Neuron (in vitro differentiated cells): Measurements from ENCODE around the gene ZDHHC14.
"Not testable (repeated sequence)": the region's sequence is repeated elsewhere in the genome, so short reads cannot be mapped to it uniquely, and the experiment has no call there.

Experiments
- H2AFZ ChIP-seq: one replicate; pipeline ENCODE4 v1.6.1; 2013; ENCODE audit warnings: low read depth, mild to moderate bottlenecking, inconsistent platforms, low read length, moderate library complexity
- H3K27me3 ChIP-seq: one replicate; pipeline ENCODE4 v1.6.1; 2013; ENCODE audit warnings: low read length; ENCODE audit not compliant: insufficient read depth
- H3K36me3 ChIP-seq: one replicate; pipeline ENCODE4 v1.6.1; 2013; ENCODE audit warnings: low read length; ENCODE audit not compliant: insufficient read depth
- H3K4me1 ChIP-seq: one replicate; pipeline ENCODE4 v1.6.1; 2013; ENCODE audit warnings: low read length; ENCODE audit not compliant: insufficient read depth
- H3K4me3 ChIP-seq: 2 replicates; pipeline ENCODE4 v1.5.1; 2013; ENCODE audit warnings: mild to moderate bottlenecking, low read length, moderate library complexity
- H3K9me3 ChIP-seq: one replicate; pipeline ENCODE4 v1.6.1; 2013; ENCODE audit warnings: low read length

Gene ZDHHC14

DNA sequence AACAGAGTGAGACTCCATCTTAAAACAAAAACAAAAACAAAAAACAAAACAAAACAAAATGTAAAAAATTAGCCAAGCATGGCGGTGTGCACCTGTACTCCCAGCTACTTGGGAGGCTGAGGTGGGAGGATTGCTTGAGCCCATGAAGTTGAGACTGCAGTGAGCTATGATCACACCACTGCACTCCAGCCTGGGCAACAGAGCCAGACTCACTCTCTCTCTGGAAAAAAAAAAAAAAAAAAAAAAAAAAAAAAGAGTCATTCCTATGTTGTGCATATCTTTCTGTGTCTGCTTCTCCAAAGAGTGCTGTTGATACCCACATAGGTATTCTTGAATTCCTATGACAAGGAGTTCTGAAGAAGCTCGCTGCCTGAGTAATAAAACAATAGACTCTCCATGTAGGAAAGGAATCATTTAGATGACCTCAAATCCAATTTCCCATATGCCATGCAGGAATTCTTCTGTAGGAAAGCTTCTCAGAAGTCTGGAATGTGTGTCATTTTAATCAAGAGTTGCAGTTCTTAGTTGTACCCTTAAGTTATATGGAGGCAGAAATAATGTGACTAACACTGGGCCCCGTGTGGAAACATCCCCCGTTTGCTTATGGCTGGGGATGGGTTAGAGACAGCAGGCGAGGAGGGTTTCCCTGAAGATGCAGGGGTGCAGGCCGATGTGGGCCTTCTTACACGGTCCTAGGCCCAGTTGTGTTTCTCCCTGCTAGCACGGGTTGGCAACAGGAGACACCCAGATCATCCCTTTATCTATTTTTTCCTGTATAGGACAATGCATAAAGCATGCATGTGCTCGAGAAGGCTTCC, 79.4 kb downstream of the ZDHHC14 start:
- Histone ChIP-seq H3K27me3 (no peaks in the 10 kb centered on the region), H2AFZ (no peak overlapping the region), H3K4me3 (no peak overlapping the region), H3K9me3 (no peaks in the 10 kb centered on the region), H3K4me1 (peaks cover 18% of the 10 kb centered on the region), H3K36me3 (no peaks in the 10 kb centered on the region)

DNA sequence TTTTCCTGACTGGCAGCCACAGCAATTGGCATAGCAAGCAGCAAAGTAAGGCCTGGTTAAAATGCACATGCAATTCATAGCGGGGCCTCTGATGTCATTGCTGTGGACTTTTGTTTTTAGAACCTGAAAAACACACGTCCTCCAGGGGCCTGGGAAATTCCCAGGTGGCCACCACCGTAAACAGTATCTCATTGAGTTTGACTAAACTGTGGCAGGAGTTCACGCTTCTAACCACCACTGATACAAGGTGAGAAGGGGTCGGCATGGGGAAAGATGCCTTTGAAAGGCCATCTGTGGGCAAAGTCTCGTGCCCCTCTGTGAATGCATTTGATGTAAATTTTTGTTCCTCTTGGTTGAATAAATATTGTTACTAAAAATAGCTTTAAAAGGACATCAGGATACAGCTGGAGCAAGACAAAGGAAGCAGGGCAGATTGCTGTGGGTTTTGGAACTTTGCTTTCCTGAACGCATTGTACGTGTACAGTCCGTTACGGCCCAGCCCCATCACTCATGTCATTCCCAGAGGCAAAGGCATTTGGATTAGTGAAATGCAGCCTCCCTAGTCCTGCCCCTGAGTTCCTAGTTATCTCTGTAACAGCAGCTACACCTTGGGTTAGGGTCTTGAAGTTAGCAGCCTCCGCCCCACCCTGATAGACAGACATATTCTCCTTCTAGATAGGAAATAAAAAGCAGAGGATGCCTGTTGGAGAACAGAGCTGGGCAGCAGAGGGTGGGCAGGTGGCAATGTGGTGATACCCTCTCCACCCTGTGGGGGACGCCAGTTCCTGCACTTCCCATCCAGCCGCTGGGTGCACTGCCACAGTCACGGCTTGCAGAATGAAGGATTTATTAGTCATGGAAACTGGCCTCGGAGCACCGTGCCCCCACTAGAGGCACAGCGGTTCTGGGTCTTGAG, 80.3 kb downstream of the ZDHHC14 start:
- Histone ChIP-seq H3K9me3 (no peaks in the 10 kb centered on the region), H3K27me3 (no peaks in the 10 kb centered on the region), H3K36me3 (no peaks in the 10 kb centered on the region), H3K4me1 (peaks cover 13% of the 10 kb centered on the region), H3K4me3 (no peak overlapping the region), H2AFZ (no peak overlapping the region)

DNA sequence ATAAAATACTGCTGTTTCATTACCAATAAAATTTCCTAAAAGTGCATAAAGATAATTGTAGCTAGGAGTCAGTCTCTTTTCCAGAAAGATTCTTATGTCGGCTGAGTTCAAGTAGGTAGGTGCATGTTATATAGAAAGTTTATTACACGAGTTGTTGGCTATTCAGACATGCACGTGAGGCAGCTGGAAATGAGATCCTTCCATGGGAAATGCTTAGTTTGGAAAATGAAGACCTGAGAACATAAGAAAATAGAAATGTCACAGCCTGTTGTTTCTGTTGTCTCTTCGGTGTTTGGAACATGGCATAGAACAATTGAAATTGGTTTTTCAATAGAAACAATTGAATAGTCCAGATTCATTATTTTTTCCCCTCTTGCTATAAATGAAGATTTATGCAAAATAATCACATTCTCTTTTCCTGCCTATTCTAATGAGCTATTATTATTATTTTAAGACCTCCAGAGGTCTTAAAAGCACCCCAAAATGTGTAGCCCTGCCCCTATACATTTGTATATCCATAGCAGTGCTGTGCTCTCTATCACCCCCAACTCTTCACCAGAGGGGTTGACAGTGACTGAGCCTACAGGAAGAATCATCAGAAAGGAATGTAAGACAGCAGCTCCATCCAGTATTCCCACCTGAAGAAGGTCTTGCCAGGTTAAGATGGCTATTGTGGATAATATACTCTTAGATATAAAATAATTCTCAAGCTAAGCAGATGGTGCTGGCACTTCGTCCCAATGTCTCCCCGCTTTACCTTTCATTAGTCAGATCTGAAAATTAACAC, 82.2 kb downstream of the ZDHHC14 start:
- Histone ChIP-seq H2AFZ (no peak overlapping the region), H3K4me3 (no peak overlapping the region), H3K36me3 (no peaks in the 10 kb centered on the region), H3K4me1 (peaks cover 13% of the 10 kb centered on the region), H3K27me3 (no peaks in the 10 kb centered on the region), H3K9me3 (no peaks in the 10 kb centered on the region)

DNA sequence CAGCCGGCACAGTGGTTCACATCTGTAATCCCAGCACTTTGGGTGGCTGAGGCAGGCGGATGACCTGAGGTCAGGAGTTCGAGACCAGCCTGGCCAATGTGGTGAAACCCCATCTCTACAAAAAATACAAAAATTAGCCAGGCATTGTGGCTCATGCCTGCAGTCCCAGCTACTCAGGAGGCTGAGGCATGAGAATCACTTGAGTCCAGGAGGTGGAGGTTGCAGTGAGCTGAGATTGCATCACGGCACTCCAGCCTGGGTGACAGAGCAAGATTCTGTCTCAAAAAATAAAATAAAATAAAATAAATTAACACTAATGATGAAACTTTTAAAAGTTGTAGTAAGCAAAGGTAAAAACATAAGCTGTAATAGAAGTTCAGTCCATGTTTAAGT, 82.7 kb downstream of the ZDHHC14 start:
- peaks cover 13% of the 10 kb centered on the region for H3K4me1 ChIP-seq
- H3K27me3 ChIP-seq, H3K9me3 ChIP-seq, H3K36me3 ChIP-seq, H3K4me3 ChIP-seq, H2AFZ ChIP-seq: not testable (repeated sequence)

DNA sequence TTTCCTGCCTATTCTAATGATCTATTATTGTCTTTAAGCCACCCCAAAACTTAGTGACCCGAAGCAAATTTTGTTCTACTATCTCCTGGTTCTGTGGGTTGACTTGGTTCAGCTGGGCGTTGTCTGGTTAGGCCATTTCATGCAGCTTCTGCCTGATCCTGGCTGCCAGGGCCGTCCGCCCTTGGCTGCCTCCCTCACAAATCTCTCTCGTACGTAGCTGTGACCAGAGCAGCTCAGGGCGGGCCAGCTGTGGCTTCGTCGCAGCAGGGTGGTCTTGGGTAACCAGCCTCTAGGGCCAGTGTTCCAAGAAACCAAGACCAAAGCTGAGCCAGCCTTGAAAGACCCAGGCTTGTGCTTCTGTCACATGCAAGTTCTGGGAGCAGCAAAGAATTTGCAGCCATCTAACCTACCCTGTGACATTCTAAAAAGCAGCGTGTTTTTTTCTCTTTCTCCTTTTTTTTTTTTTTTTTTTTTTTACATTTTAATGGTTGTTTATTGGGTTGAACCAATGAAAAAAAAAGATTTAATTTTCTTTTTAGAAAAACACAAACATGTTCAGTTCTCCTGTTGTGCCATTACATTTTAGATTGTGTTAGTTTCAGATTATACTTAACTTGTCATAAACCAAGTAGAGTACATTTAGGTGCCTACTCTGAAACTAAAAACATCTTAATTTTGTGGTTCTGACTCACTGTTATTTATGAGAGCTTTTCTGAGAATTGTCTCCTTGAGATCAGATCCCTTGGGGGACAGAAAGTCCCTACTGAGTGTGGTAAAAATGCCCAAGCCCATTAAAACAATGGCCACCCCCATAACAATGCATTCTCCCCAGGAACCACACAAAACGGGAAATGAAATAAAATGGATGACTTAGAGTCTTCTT, 83.9 kb downstream of the ZDHHC14 start:
- Histone ChIP-seq H2AFZ (no peak overlapping the region), H3K36me3 (no peaks in the 10 kb centered on the region), H3K4me3 (no peak overlapping the region), H3K9me3 (no peaks in the 10 kb centered on the region), H3K27me3 (no peaks in the 10 kb centered on the region), H3K4me1 (peaks cover 13% of the 10 kb centered on the region)

DNA sequence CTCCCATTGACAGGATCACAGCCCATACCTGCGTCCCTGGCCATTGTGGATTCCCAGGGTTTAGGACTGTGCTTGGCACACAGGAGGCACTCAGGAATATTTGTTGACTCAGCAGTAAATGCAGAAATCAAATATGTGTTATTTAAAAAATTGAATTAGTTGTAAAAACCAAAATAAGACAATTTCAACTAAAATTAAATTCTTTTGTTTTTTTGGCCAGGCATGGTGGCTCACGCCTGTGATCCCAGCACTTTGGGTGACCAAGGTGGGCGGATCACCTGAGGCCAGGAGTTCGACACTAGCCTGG, 85.3 kb downstream of the ZDHHC14 start:
- no peaks in the 10 kb centered on the region for H3K36me3 ChIP-seq
- H3K4me1 ChIP-seq, result peaks cover 4% of the 10 kb centered on the region
- H2AFZ ChIP-seq, result no peak overlapping the region
- H3K9me3 ChIP-seq, result no peaks in the 10 kb centered on the region
- no peak overlapping the region for H3K4me3 ChIP-seq
- no peaks in the 10 kb centered on the region for H3K27me3 ChIP-seq

DNA sequence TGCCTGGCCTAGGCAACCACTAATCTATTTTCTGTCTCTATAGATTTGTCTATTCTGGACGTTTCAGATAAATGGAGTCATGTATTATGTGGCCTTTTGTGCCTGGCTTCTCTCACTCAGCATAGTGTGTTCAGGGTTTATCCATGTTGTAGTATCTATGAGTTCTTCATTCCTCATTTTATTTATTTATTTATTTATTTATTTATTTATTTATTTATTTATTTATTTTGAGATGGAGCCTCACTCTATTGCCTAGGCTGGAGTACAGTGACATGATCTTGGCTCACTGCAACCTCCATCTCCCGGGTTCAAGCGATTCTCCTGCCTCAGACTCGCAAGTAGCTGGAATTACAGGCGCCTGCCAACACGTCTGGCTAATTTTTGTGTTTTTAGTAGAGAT, 86.3 kb downstream of the ZDHHC14 start:
- H3K4me1 ChIP-seq, H3K4me3 ChIP-seq, H3K9me3 ChIP-seq, H3K36me3 ChIP-seq, H3K27me3 ChIP-seq, H2AFZ ChIP-seq: not testable (repeated sequence)

DNA sequence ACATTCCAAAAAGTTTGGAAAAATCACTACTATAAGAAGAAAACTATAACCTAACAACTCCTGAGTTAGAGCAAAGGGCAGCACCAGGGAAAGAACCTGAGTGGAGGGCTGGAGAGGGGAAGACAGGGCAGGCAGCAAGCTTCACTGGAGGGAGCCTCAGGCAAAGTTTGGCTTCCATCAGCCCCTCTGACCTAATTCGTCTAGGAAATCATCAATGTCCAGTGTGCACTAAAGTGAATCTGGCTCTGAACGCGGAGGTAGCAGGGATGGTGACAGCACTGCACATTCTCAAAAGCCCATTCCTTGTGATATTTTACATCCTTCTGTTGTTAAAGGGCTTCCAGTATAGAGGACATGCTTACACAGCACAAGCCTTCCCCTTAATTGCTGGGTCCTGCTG, 87.1 kb downstream of the ZDHHC14 start:
- Histone ChIP-seq H3K4me3 (no peak overlapping the region), H3K4me1 (peaks cover under 1% of the 10 kb centered on the region), H3K27me3 (no peaks in the 10 kb centered on the region), H3K9me3 (no peaks in the 10 kb centered on the region), H3K36me3 (no peaks in the 10 kb centered on the region), H2AFZ (no peak overlapping the region)

DNA sequence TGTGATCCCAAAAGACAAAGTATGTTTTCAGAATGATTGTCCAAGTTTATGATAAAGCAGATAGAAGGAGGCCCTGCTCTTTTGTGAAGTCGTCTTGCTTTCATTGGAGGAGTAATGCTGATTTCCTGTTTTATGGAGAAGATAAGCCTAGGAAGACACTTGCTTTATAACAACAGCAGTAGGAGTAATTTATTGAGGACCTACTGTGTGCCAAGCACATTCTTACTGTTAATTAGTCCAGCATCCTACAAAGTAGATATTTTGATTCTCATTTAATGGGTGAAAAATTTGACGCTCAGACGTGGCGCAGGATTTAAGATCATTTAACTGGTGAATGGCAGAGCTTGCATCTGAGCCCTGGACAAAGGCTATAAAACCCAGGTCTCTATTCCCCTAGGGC, 87.6 kb downstream of the ZDHHC14 start:
- no peaks in the 10 kb centered on the region for H3K27me3 ChIP-seq
- no peaks in the 10 kb centered on the region for H3K36me3 ChIP-seq
- no peaks in the 10 kb centered on the region for H3K4me1 ChIP-seq
- no peaks in the 10 kb centered on the region for H3K9me3 ChIP-seq
- H2AFZ ChIP-seq, result no peak overlapping the region
- no peak overlapping the region for H3K4me3 ChIP-seq

DNA sequence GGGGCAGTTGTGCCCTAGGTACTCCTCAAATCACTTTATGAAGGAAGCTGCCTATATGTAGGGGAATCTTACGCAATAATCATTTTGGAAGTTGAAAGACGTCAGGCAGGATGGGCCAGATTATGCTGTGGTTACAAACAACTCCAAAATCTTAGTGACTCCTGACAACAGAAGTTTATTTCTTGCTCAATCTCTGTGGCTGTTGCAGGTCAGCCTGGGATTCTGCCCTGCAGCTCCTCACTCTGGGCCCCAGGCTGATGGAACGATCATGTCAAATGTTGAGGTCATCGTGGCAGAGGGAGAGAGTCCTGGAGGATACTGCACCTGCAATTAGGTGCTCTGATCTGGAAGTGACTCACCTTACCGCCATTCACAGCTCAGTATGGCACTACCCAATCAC, 88.4 kb downstream of the ZDHHC14 start:
- H3K36me3 ChIP-seq, result no peaks in the 10 kb centered on the region
- H3K27me3 ChIP-seq, result no peaks in the 10 kb centered on the region
- no peak overlapping the region for H2AFZ ChIP-seq
- H3K4me1 ChIP-seq, result no peaks in the 10 kb centered on the region
- no peaks in the 10 kb centered on the region for H3K9me3 ChIP-seq
- no peak overlapping the region for H3K4me3 ChIP-seq

DNA sequence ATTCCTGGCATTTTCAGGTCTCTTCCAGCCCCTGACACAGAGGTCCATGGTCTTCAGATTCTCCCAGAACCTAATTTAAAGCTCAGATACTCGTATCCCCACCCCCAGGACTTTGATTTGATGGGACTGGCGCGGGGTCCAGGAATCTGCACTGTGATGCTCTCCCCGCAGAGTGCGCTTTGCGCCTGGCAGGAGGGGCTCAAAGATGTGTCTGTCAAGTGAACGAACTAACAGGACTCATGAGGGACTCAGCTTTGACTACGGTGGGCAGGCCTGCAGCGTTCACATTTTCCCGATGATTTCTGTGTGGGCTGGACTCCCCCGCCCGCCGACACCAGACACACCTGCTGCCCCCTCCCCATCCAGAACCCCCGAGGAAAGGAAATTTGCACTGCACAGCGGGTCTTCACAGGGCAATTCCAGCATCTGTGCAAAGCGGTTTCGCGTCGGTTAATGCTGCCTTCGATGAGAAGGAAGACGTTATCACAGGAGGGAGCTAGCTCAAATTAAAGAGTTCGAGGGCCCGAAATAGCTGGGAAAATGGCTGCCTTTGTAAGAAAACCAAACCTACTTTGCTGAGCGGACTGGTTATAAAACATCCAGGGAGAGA, 90.2 kb downstream of the ZDHHC14 start:
- Histone ChIP-seq H3K27me3 (no peaks in the 10 kb centered on the region), H3K36me3 (no peaks in the 10 kb centered on the region), H2AFZ (no peak overlapping the region), H3K4me1 (no peaks in the 10 kb centered on the region), H3K9me3 (no peaks in the 10 kb centered on the region), H3K4me3 (no peak overlapping the region)
